ENCODE data around the gene C11orf98. TPM values are rescaled to one million over a fixed set of nuclear protein-coding genes. Genes with fewer than 3 reads are reported as not detected.
"Not testable (repeated sequence)": the region's sequence is repeated elsewhere in the genome, so short reads cannot be mapped to it uniquely, and the experiment has no call there.

The C11orf98 gene
- total RNA-seq, 1 experiment from 2014 or later, result 86.6 TPM

- DNase-seq (ENCODE audit: low read depth), result no peak
Measured at GRCh38 chr11:62682518-62682917, 17.5 kb upstream of the C11orf98 start.

- DNase-seq (ENCODE audit: low read depth), result peak; percentile 85
Measured at GRCh38 chr11:62680825-62681240, 15.8 kb upstream of the C11orf98 start.

GRCh38 chr11:62678770-62679696, 14.0 kb upstream of the C11orf98 start, which contains the start of gene UBXN1:
Gene UBXN1, minus strand, starts transcription at chr11:62679073. Its CDS starts 150 bp downstream, at chr11:62678923.
- peak; percentile 83 for DNase-seq (ENCODE audit: low read depth)

GRCh38 chr11:62678433-62678769, 13.4 kb upstream of the C11orf98 start:
- no peak for DNase-seq (ENCODE audit: low read depth)

- DNase-seq (ENCODE audit: low read depth), result no peak
Measured at GRCh38 chr11:62677714-62678113, 12.7 kb upstream of the C11orf98 start.

GRCh38 chr11:62677156-62677555, 12.1 kb upstream of the C11orf98 start:
- DNase-seq (ENCODE audit: low read depth), result no peak

GRCh38 chr11:62676698-62677097, 11.7 kb upstream of the C11orf98 start:
- DNase-seq (ENCODE audit: low read depth), result no peak

GRCh38 chr11:62675415-62675814, 10.4 kb upstream of the C11orf98 start:
- not testable (repeated sequence) for DNase-seq (ENCODE audit: low read depth)

GRCh38 chr11:62673196-62673525, 8.2 kb upstream of the C11orf98 start:
- no peak for DNase-seq (ENCODE audit: low read depth)

GRCh38 chr11:62671608-62672389, 6.8 kb upstream of the C11orf98 start, which contains the start of the genes LBHD1 and UQCC3:
Gene LBHD1, minus strand, starts transcription at chr11:62672267. Its CDS starts 2,236 bp downstream, at chr11:62670031.
Gene UQCC3, plus strand, starts transcription at chr11:62671673. Its CDS starts 73 bp downstream, at chr11:62671746.
- DNase-seq (ENCODE audit: low read depth), result peak; percentile 84

- no peak for DNase-seq (ENCODE audit: low read depth)
Measured at GRCh38 chr11:62671236-62671607, 6.2 kb upstream of the C11orf98 start.

GRCh38 chr11:62669420-62670161, 4.6 kb upstream of the C11orf98 start:
- DNase-seq (ENCODE audit: low read depth), result peak; percentile 32

GRCh38 chr11:62667460-62667859, 2.5 kb upstream of the C11orf98 start:
- DNase-seq (ENCODE audit: low read depth), result no peak

GRCh38 chr11:62666259-62666926, 1.4 kb upstream of the C11orf98 start:
- DNase-seq (ENCODE audit: low read depth), result no peak

- DNase-seq (ENCODE audit: low read depth), result no peak
Measured at GRCh38 chr11:62665599-62666258, 719 bp upstream of the C11orf98 start.

GRCh38 chr11:62664405-62665074, 470 bp downstream of the C11orf98 start:
- DNase-seq (ENCODE audit: low read depth), result peak; percentile 70

- no peak for DNase-seq (ENCODE audit: low read depth)
Measured at GRCh38 chr11:62656796-62657429, 8.1 kb downstream of the C11orf98 start.

GRCh38 chr11:62654297-62654696, 10.7 kb downstream of the C11orf98 start:
- DNase-seq (ENCODE audit: low read depth), result no peak

- no peak for DNase-seq (ENCODE audit: low read depth)
Measured at GRCh38 chr11:62652161-62653006, 12.6 kb downstream of the C11orf98 start.

Data from M059J (cell line).